H9 (cell line): ENCODE measurements around the gene CLRN3. TPM values are rescaled to one million over a fixed set of nuclear protein-coding genes. Genes with fewer than 3 reads are reported as not detected.

Experiments used
- DNase-seq: peaks from one replicate; pipeline ENCODE4 v3.0.0-alpha.2; 2017
- H2AFZ ChIP-seq: one replicate; pipeline ENCODE4 v1.6.1; 2013; ENCODE audit warnings: mild to moderate bottlenecking, low read length, control low read depth, moderate library complexity
- H2AK5ac ChIP-seq: 2 replicates; pipeline ENCODE4 v1.6.1; 2013; ENCODE audit warnings: low read length, control low read depth, mixed read lengths; ENCODE audit not compliant: insufficient read length
- H2BK120ac ChIP-seq: one replicate; pipeline ENCODE4 v1.6.1; 2013; ENCODE audit warnings: low read depth, mild to moderate bottlenecking, low read length, control low read depth, inconsistent platforms; ENCODE audit not compliant: poor library complexity, severe bottlenecking
- H2BK12ac ChIP-seq: 2 replicates; pipeline ENCODE4 v1.6.1; 2013; ENCODE audit warnings: low read length, control low read depth, mixed read lengths, low read depth; ENCODE audit not compliant: insufficient read length
- H2BK15ac ChIP-seq: 2 replicates; pipeline ENCODE4 v1.6.1; 2013; ENCODE audit warnings: low read depth, low read length, control low read depth
- H2BK20ac ChIP-seq: one replicate; pipeline ENCODE4 v1.6.1; 2013; ENCODE audit warnings: low read depth, mild to moderate bottlenecking, low read length, control low read depth, inconsistent platforms; ENCODE audit not compliant: poor library complexity, severe bottlenecking
- H2BK5ac ChIP-seq: 2 replicates; pipeline ENCODE4 v1.6.1; 2013; ENCODE audit warnings: low read length, control low read depth, mixed read lengths; ENCODE audit not compliant: insufficient read length
- H3K14ac ChIP-seq: 2 replicates; pipeline ENCODE4 v1.6.1; 2013; ENCODE audit warnings: low read length, control low read depth; ENCODE audit not compliant: insufficient read depth
- H3K18ac ChIP-seq: 2 replicates; pipeline ENCODE4 v1.6.1; 2013; ENCODE audit warnings: low read depth, mild to moderate bottlenecking, mixed read lengths, low read length, control low read depth; ENCODE audit not compliant: insufficient read length
- H3K23ac ChIP-seq: 2 replicates; pipeline ENCODE4 v1.6.1; 2013; ENCODE audit warnings: low read length, control low read depth, mixed read lengths, low read depth; ENCODE audit not compliant: insufficient read length
- H3K23me2 ChIP-seq: 2 replicates; pipeline ENCODE4 v1.6.1; 2013; ENCODE audit warnings: low read depth, mild to moderate bottlenecking, mixed read lengths, low read length, control low read depth; ENCODE audit not compliant: insufficient read length, poor library complexity, severe bottlenecking
- H3K27ac ChIP-seq: 2 replicates; pipeline ENCODE4 v1.5.1; 2013; ENCODE audit warnings: low read length, control low read depth, mixed read lengths, low read depth; ENCODE audit not compliant: insufficient read length
- H3K27me3 ChIP-seq: 2 replicates; pipeline ENCODE4 v1.6.1; 2013; ENCODE audit warnings: low read length, control low read depth, inconsistent platforms; ENCODE audit not compliant: insufficient read depth
- H3K4ac ChIP-seq: 2 replicates; pipeline ENCODE4 v1.6.1; 2013; ENCODE audit warnings: low read depth, mild to moderate bottlenecking, control low read depth, inconsistent platforms, low read length, moderate library complexity
- H3K4me1 ChIP-seq: 2 replicates; pipeline ENCODE4 v1.6.1; 2013; ENCODE audit warnings: low read length, control low read depth, inconsistent platforms; ENCODE audit not compliant: insufficient read depth
- H3K4me2 ChIP-seq: 2 replicates; pipeline ENCODE4 v1.6.1; 2013; ENCODE audit warnings: low read length, control low read depth, mixed read lengths; ENCODE audit not compliant: insufficient read length, insufficient read depth
- H3K56ac ChIP-seq: 2 replicates; pipeline ENCODE4 v1.6.1; 2013; ENCODE audit warnings: low read depth, mild to moderate bottlenecking, mixed read lengths, low read length, control low read depth; ENCODE audit not compliant: insufficient read length
- H3K79me1 ChIP-seq: 2 replicates; pipeline ENCODE4 v1.6.1; 2013; ENCODE audit warnings: low read depth, mild to moderate bottlenecking, moderate library complexity, low read length, control low read depth, inconsistent platforms; ENCODE audit not compliant: insufficient read depth, poor library complexity, severe bottlenecking
- H3K79me2 ChIP-seq: 2 replicates; pipeline ENCODE4 v1.6.1; 2013; ENCODE audit warnings: low read length, control low read depth, inconsistent platforms; ENCODE audit not compliant: insufficient read depth
- H3K9ac ChIP-seq: 2 replicates; pipeline ENCODE4 v1.6.1; 2013; ENCODE audit warnings: low read length, control low read depth, mixed read lengths; ENCODE audit not compliant: insufficient read length; ENCODE audit errors: extremely low read depth
- H3K9me3 ChIP-seq: one replicate; pipeline ENCODE4 v1.6.1; 2013; ENCODE audit warnings: low read depth, low read length, inconsistent platforms; ENCODE audit not compliant: control insufficient read depth
- H3T11ph ChIP-seq: one replicate; pipeline ENCODE4 v1.6.1; 2013; ENCODE audit warnings: mild to moderate bottlenecking, low read length, control low read depth, inconsistent platforms
- H4K20me1 ChIP-seq: one replicate; pipeline ENCODE4 v1.6.1; 2013; ENCODE audit not compliant: control insufficient read depth, insufficient read length, insufficient read depth
- H4K5ac ChIP-seq: 2 replicates; pipeline ENCODE4 v1.6.1; 2013; ENCODE audit warnings: low read depth, mild to moderate bottlenecking, mixed read lengths, low read length, control low read depth; ENCODE audit not compliant: insufficient read length
- H4K8ac ChIP-seq: replicated peaks from 2 replicates; pipeline ENCODE4 v1.6.1; 2013; ENCODE audit warnings: low read length, control low read depth, mixed read lengths, low read depth; ENCODE audit not compliant: insufficient read length
- H4K91ac ChIP-seq: 2 replicates; pipeline ENCODE4 v1.6.1; 2013; ENCODE audit warnings: low read depth, mild to moderate bottlenecking, moderate library complexity, mixed read lengths, low read length, control low read depth; ENCODE audit not compliant: insufficient read length
- H3K27ac Mint-ChIP-seq, 3 experiments: 2 replicates in 2 of 3; 3 replicates in 1 of 3; pipeline ENCODE4 v1.8.0; 2020 to 2021; ENCODE audit warnings: mixed read lengths in 3 of 3, mild to moderate bottlenecking in 1 of 3, moderate library complexity in 1 of 3
- H3K27me3 Mint-ChIP-seq: 2 replicates; pipeline ENCODE4 v1.8.0; 2021; ENCODE audit warnings: low read depth, mild to moderate bottlenecking, moderate library complexity, mixed read lengths
- H3K36me3 Mint-ChIP-seq, 3 experiments: 2 replicates in 2 of 3; 3 replicates in 1 of 3; pipeline ENCODE4 v1.8.0; 2020 to 2021; ENCODE audit warnings: low read depth in 3 of 3, mixed read lengths in 3 of 3; ENCODE audit not compliant: insufficient read depth in 1 of 3
- H3K4me1 Mint-ChIP-seq, 2 experiments: 2 replicates each; pipeline ENCODE4 v1.8.0; 2020; ENCODE audit warnings: mixed read lengths in 2 of 2
- H3K4me3 Mint-ChIP-seq, 2 experiments: 2 replicates in 1 of 2; 3 replicates in 1 of 2; pipeline ENCODE4 v1.8.0; 2020 to 2021; ENCODE audit warnings: mild to moderate bottlenecking in 2 of 2, mixed read lengths in 2 of 2, moderate library complexity in 1 of 2
- H3K9me3 Mint-ChIP-seq, 2 experiments: 2 replicates in 1 of 2; 3 replicates in 1 of 2; pipeline ENCODE4 v1.8.0; 2020; ENCODE audit warnings: mild to moderate bottlenecking in 2 of 2, mixed read lengths in 2 of 2, moderate library complexity in 1 of 2
- CTCF ChIP-seq: fragments of 200-600 bp; sonication (generic); conservative IDR thresholded peaks from 3 replicates; pipeline ENCODE4 v1.8.0; 2021; ENCODE audit warnings: antibody characterized with exemption, mild to moderate bottlenecking
- WGBS: extraction: QIAGEN DNeasy Blood & Tissue Kit; methylation state at CpG from one replicate; pipeline ENCODE4 v1.1.7; 2013; ENCODE audit warnings: missing lambda C conversion rate, low lambda C conversion rate, mixed read lengths; ENCODE audit not compliant: insufficient read length; ENCODE audit errors: extremely low coverage; 5-methylcytosine and 5-hydroxymethylcytosine counted together
- total RNA-seq: library from RNA; stranded (reverse); gene quantifications from 2 replicates; pipeline ENCODE4 v1.2.1, GENCODE V29; 2021

CLRN3 gene
- total RNA-seq, 1 experiment from 2014 or later = not detected

GRCh38 chr10:127932521-127933270, 40.0 kb upstream of the CLRN3 start:
- H3K9me3 Mint-ChIP-seq = no peaks in the 10 kb centered on the region; a peak in 1 of 5 replicates
- H3K4me1 Mint-ChIP-seq = peaks cover 11 to 13% of the 10 kb centered on the region in 2 experiments
- H3T11ph ChIP-seq = no peak overlapping the region
- no peak overlapping the region for H3K56ac ChIP-seq
- no peak overlapping the region for H3K14ac ChIP-seq
- no peaks in the 10 kb centered on the region for H3K79me1 ChIP-seq
- H3K36me3 Mint-ChIP-seq = no peaks in the 10 kb centered on the region
- 0 out of 2 replicates have a peak, but pooled peaks cover 4% of the 10 kb centered on the region for H3K4me1 ChIP-seq
- H3K27me3 Mint-ChIP-seq = peaks cover 4% of the 10 kb centered on the region; the same call in 1 of the 2 replicates
- no peaks in the 10 kb centered on the region for H3K79me2 ChIP-seq
- no peak overlapping the region for H2AFZ ChIP-seq
- no CpG with 5 or more reads among the region's 15 CpGs for WGBS
- no peaks in the 10 kb centered on the region for H3K27me3 ChIP-seq
- H4K8ac ChIP-seq = no peak overlapping the region
- no peak overlapping the region for H2BK12ac ChIP-seq
- H2BK120ac ChIP-seq = no peak overlapping the region
- no peak overlapping the region for H3K27ac Mint-ChIP-seq
- no peak overlapping the region for H2BK20ac ChIP-seq
- no peak overlapping the region for H4K5ac ChIP-seq
- H3K4me2 ChIP-seq = no peak overlapping the region
- no peak overlapping the region for H3K4me3 Mint-ChIP-seq
- no peak overlapping the region for H2AK5ac ChIP-seq
- no peaks in the 10 kb centered on the region for H3K9me3 ChIP-seq
- no peak overlapping the region for H3K4ac ChIP-seq
- H3K9ac ChIP-seq = no peak overlapping the region
- H3K23ac ChIP-seq = no peak overlapping the region
- no peak overlapping the region for H2BK15ac ChIP-seq
- H4K20me1 ChIP-seq = no peaks in the 10 kb centered on the region
- no peak overlapping the region for H3K18ac ChIP-seq
- H4K91ac ChIP-seq = no peak overlapping the region
- no peak for TF ChIP-seq CTCF
- no peak overlapping the region for H3K27ac ChIP-seq
- H3K23me2 ChIP-seq = no peaks in the 10 kb centered on the region
- DNase-seq = no peak
- no peak overlapping the region for H2BK5ac ChIP-seq
